Natural killer cell treated with Interleukin-12 subunit alpha and Interleukin-12 subunit beta and Interleukin-15 and Interleukin-18, amount 100 ng/mL, for 72 hours (primary cell): Measurements from ENCODE around the gene EIF2S1. TPM values are rescaled to one million over a fixed set of nuclear protein-coding genes. Genes with fewer than 3 reads are reported as not detected.
"Not testable (repeated sequence)": the region's sequence is repeated elsewhere in the genome, so short reads cannot be mapped to it uniquely, and the experiment has no call there.

Experiments
- ATAC-seq, 2 donors: fragments of 150-1000 bp; cut with Tn5 transposase in 1 of 2; sonication (Bioruptor Pico), chemical (Tn5 transposase) in 1 of 2; 2 replicates each; pipeline ENCODE4 v1.10.0; 2021
- DNase-seq: peaks from one replicate; pipeline ENCODE4 v3.0.0; 2022; ENCODE audit warnings: low spot score
- H3K27ac Mint-ChIP-seq, 2 donors: 1 replicate in 1 of 2; 2 replicates in 1 of 2; pipeline ENCODE4 v1.8.0; 2022; ENCODE audit warnings: mixed read lengths in 2 of 2, mild to moderate bottlenecking in 1 of 2, moderate library complexity in 1 of 2
- H3K27me3 Mint-ChIP-seq, 2 donors: 1 replicate in 1 of 2; 2 replicates in 1 of 2; pipeline ENCODE4 v1.8.0; 2022; ENCODE audit warnings: mixed read lengths in 2 of 2
- H3K36me3 Mint-ChIP-seq: one replicate; pipeline ENCODE4 v1.8.0; 2022; ENCODE audit warnings: mixed read lengths
- H3K4me1 Mint-ChIP-seq, 2 donors: 1 replicate in 1 of 2; 2 replicates in 1 of 2; pipeline ENCODE4 v1.8.0; 2022; ENCODE audit warnings: low read depth in 2 of 2, mixed read lengths in 2 of 2, mild to moderate bottlenecking in 1 of 2
- H3K4me3 Mint-ChIP-seq: one replicate; pipeline ENCODE4 v1.8.0; 2022; ENCODE audit warnings: mixed read lengths
- H3K9me3 Mint-ChIP-seq: 2 replicates; pipeline ENCODE4 v1.8.0; 2022; ENCODE audit warnings: mixed read lengths
- total RNA-seq, 2 donors: library from RNA; stranded (reverse); gene quantifications; one replicate each; pipeline ENCODE4 v1.2.3, GENCODE V29; 2022

EIF2S1 gene
- total RNA-seq, 2 donors from 2014 or later: 138 to 167 TPM

DNA sequence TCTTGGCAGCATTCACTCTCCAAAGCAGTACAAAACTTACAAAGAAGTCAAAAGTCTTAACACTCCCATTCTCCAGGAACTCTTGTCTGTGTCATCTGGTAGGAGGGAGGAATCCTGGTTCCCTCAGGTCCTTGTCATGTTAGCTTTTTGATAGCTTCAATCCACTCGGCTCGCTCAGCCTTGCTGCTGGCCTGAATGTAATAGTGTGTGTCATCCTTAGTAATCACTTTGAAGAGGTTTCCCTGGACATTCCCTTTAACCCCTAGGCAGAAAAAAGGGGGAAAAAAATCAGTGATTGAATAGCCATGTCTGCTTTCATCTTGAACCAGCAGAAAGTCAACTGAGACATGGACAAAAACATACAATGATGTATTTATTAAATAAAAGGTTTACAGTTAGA is 27.1 kb downstream of the EIF2S1 start:
- Mint-ChIP-seq H3K4me1 (no peaks in the 10 kb centered on the region), H3K36me3 (peaks cover 11% of the 10 kb centered on the region), H3K27me3 (no peaks in the 10 kb centered on the region), H3K9me3 (no peaks in the 10 kb centered on the region), H3K4me3 (no peak overlapping the region), H3K27ac (peak overlapping the region in 1 of 2 donors; percentile 58)
- ATAC-seq: no peak
- DNase-seq: no peak

DNA sequence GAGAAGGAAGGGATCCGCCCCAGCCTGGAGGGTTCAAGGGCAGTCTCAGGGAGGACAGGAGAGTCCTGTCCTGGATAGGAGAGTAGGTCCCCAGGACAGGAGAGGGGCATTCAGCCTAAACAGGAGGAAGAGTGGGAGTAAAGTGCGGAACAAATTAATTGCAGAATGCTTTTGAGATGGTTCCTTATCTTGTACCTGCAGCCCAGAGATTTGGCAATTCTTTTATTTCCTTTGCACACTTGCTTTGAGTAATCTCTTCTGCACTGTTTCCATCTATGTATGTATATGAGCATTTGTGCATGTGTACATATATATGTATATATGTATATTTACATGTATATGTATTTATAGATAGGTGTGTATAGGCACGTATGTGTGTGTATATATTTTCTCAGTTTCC is 29.1 kb downstream of the EIF2S1 start:
- Mint-ChIP-seq H3K36me3 (peaks cover 6% of the 10 kb centered on the region), H3K9me3 (no peaks in the 10 kb centered on the region), H3K27me3 (no peaks in the 10 kb centered on the region), H3K4me1 (no peaks in the 10 kb centered on the region), H3K4me3 (no peak overlapping the region), H3K27ac (no peak overlapping the region)
- DNase-seq: no peak
- ATAC-seq: no peak

DNA sequence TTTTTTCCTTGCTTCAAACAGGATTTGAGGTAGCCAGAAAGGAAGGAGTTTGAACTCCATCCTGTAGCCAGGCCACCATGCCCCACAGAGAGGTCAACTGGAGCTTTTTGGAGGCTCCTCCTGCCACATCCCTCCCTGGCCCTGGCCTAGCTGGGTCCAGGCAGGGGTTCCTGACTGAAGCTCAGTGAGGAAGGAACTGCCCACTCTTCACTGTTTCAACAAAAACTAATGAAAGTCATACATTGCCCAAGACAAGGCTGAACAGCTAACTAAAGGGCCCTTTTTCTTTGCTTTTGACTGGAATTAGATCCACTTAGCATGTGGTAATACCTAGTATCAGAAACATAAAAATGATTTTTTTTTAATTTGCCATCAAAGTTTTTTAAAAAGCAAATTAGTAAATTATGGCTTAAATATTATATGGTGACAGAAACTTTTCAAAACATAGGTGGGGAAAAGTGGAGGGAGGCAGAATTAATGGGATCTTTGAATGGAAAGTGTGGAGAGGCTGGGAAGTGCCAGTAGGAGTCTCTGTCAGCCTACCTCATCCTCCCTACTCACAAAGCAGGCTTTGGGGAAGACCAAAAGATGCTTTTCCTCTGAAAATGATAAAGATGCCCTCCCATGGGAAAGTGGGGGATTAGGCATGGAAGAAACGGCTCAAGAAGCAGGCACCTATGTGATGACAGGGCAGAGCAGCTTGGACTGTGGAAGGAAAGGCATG is 29.8 kb downstream of the EIF2S1 start:
- no peak for ATAC-seq
- DNase-seq: no peak
- Mint-ChIP-seq H3K27ac (no peak overlapping the region), H3K36me3 (peaks cover 6% of the 10 kb centered on the region), H3K4me1 (no peaks in the 10 kb centered on the region), H3K9me3 (no peaks in the 10 kb centered on the region), H3K4me3 (no peak overlapping the region), H3K27me3 (no peaks in the 10 kb centered on the region)

DNA sequence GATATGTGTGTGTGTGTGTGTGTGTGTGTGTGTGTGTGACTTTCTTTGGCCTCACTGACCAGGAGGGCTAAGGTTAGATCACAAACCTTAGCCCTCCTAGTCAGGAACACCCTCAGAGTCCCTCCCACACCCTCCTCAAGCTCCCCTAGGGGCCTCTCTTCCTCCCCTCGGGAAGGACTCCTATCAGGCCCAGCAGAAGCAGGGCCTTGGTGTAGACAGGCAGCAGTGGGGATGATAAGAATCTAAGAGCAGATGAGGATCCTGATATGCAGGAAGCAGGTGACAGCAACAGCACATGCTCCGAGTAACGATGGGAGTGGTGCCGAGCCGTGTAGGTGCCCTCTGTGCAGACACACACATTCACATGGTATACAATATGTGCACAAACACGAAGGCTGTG is 31.1 kb downstream of the EIF2S1 start:
- no peak for ATAC-seq
- Mint-ChIP-seq H3K27ac (no peak overlapping the region), H3K27me3 (no peaks in the 10 kb centered on the region), H3K9me3 (no peaks in the 10 kb centered on the region), H3K36me3 (peaks cover 6% of the 10 kb centered on the region), H3K4me3 (no peak overlapping the region), H3K4me1 (no peaks in the 10 kb centered on the region)
- DNase-seq: no peak

DNA sequence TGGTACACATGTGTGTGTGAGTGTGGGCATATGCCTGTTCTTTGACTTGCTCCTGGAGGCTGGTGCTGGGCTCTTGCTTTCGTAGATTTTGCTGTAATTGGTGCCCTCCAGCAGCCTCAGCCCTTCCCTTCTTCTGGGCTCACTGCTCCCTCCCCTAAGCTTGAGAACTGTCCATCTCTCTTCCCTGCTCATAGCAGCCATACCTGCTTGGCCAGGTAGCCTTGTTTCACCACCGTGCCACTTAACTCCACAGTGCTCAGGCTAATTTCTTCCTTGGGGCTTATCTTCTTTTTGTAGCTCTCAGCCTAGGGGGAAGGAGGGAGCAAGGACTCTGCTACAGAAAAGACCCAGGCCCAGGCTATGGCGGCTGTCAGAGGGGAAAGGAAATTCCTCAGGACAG is 32.0 kb downstream of the EIF2S1 start:
- no peaks in the 10 kb centered on the region for H3K36me3 Mint-ChIP-seq

DNA sequence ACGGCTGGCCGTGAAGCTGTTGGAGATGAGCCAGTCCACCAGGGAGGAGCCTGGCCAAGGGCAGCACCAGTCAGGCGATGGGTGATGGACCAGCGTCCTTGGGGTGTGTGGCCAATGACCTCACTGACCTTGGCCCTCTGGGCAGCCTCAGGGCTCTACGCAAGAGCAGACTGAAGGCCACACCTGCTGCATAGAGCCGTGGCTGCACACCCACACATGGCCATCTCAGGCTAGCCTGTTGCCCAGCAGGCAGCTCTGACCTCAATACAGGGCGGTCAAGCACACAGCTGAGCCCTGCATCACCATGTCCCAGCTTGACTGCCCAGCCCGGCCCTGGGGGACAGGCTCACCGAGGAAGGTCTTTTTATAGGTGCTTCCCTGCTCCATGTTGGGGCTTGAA is 32.7 kb downstream of the EIF2S1 start:
- Mint-ChIP-seq H3K4me1 (no peaks in the 10 kb centered on the region), H3K36me3 (no peaks in the 10 kb centered on the region), H3K4me3 (no peak overlapping the region), H3K27ac (no peak overlapping the region), H3K27me3 (no peaks in the 10 kb centered on the region), H3K9me3 (no peaks in the 10 kb centered on the region)
- DNase-seq: no peak
- peak in 1 of 2 donors; percentile 33 for ATAC-seq

More for the DNA sequence above, 32.0 kb downstream of the EIF2S1 start:
- no peaks in the 10 kb centered on the region for H3K27me3 Mint-ChIP-seq
- no peak for ATAC-seq
- H3K9me3 Mint-ChIP-seq: no peaks in the 10 kb centered on the region
- H3K4me3 Mint-ChIP-seq: no peak overlapping the region
- DNase-seq: no peak
- H3K4me1 Mint-ChIP-seq: no peaks in the 10 kb centered on the region
- no peak overlapping the region for H3K27ac Mint-ChIP-seq

DNA sequence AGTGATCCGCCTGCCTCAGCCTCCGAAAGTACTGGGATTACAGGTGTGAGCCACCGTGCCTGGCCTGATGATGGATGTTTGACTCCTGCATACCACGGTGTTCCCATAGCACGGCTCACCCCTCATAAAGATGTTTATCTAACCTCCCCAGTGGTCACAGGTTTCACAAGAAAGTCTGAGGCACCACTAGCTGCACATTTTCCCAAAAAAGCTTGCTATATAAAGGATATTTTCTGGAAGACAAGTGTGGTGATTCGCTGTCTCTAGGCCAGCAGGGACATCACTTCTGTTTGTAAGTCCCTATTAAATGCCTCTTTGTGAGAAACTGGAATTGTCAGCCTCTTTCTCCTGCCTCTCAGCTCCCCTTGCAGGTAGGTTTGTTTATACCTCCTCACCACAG is 33.6 kb downstream of the EIF2S1 start:
- Mint-ChIP-seq H3K27me3 (peaks cover 4 to 6% of the 10 kb centered on the region in 2 donors), H3K36me3 (no peaks in the 10 kb centered on the region), H3K4me1 (no peaks in the 10 kb centered on the region), H3K9me3 (no peaks in the 10 kb centered on the region), H3K27ac (no peak overlapping the region), H3K4me3 (no peak overlapping the region)
- ATAC-seq (no peak), DNase-seq (no peak)

DNA sequence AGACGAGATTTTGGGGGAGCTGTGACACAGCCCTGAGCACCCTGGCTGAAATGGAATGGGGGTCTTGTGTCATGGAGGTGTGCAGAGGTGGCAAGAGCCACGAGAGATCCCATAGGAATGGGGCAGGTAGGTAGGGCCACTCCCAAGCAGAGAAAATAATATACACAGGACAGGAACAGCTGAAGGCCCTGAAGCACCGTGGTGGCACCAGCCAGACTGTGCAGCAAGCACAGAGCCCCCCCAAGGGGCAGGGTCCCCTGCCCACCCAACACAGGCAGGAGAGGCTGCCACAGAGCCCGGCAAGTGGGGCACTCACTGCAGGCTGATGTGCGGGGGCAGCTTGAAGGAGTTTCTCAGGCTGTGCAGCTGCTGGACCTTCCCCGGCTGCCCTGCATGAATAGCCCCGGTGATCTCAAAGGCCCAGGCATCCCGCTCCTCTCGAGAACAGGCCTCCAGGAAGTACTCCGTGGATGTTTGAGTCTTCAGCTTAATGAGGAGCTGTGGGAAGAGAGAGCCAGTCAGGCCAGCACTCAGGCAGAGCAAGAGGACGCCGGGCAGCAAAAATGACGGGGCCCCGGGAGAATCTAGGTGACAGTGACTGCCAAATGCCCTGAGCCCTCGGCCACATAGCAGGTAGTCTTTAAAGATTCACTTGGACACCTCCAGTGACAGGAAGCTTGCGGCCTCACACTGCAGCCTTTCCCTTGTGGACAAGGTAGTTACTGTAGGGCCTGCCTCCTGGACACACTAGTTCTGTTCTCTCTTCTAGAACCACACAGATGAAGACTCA is 35.2 kb downstream of the EIF2S1 start:
- Mint-ChIP-seq H3K27ac (no peak overlapping the region), H3K27me3 (peaks cover 8 to 15% of the 10 kb centered on the region in 2 donors), H3K4me1 (no peaks in the 10 kb centered on the region), H3K4me3 (no peak overlapping the region), H3K36me3 (no peaks in the 10 kb centered on the region), H3K9me3 (no peaks in the 10 kb centered on the region)
- DNase-seq (no peak), ATAC-seq (no peak)

DNA sequence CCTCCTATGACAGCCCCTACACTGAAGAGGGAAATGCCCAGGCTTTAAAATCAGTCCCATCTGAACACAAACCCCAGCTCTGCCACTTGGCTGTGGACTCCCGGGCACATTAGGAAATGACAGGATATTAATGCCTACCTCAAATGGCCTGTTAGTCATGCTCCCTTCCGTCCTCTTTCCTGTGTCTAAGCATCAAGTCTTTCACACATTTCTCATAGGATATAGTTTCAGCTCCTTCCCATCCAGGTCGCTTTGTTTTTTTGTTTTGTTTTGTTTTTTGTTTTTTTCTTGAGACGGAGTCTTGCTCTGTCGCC is 35.7 kb downstream of the EIF2S1 start:
- peaks cover 8 to 15% of the 10 kb centered on the region in 2 donors for H3K27me3 Mint-ChIP-seq
- no peak overlapping the region for H3K27ac Mint-ChIP-seq
- no peak overlapping the region for H3K4me3 Mint-ChIP-seq
- no peak for ATAC-seq
- no peaks in the 10 kb centered on the region for H3K36me3 Mint-ChIP-seq
- no peaks in the 10 kb centered on the region for H3K9me3 Mint-ChIP-seq
- H3K4me1 Mint-ChIP-seq: no peaks in the 10 kb centered on the region
- no peak for DNase-seq

DNA sequence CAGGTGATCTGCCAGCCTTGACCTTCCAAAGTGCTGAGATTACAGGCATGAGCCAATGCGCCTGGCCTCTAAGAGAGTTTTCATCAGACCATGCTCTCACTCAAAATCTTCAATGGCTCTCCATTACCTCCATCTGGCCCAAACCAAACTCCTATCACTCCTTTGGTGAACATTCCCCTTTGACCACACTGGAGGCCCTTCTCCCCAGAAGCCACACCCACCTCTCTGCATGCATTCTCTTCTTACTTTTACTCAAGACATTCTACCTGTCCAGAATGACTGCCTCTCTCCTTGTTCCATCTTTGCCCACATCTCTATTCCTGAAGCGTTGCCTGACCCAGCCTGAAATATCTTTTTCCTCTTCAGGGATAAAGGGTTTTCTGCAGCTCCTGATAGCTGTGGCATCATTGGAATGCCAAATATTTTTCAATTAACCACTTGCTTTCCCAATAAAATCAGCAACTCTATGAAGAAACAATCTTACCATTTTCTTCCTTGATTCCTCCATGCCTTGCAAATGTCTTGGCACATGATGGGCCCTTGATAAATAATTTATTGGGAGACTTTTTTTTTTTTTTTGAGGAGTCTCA is 36.3 kb downstream of the EIF2S1 start:
- no peaks in the 10 kb centered on the region for H3K4me1 Mint-ChIP-seq
- no peak overlapping the region for H3K4me3 Mint-ChIP-seq
- no peak overlapping the region for H3K27ac Mint-ChIP-seq
- no peaks in the 10 kb centered on the region for H3K36me3 Mint-ChIP-seq
- DNase-seq: no peak
- H3K9me3 Mint-ChIP-seq: no peaks in the 10 kb centered on the region
- no peak for ATAC-seq
- peaks cover 9 to 18% of the 10 kb centered on the region in 2 donors for H3K27me3 Mint-ChIP-seq

DNA sequence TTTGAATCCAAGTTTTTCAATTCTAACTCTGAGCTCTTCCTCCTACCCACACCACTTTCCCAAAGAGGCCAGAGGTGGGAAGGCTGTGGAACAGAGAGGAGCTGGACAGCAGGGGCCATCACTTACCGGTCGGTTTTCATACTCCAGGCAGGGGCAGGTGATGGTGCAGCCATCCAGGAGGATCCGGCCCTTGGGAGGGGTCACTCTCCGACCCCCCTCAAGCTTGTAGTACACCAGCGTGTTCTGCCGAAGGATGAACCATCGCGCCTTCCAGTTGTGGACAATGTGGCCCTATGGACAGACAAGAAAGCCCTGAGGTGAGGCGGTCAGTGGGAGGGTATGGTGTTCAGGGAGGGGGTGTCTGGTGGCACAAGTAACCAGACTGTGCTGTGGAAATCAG is 37.4 kb downstream of the EIF2S1 start:
- Mint-ChIP-seq H3K4me1 (no peaks in the 10 kb centered on the region), H3K4me3 (no peak overlapping the region), H3K9me3 (no peaks in the 10 kb centered on the region), H3K27ac (no peak overlapping the region), H3K36me3 (no peaks in the 10 kb centered on the region), H3K27me3 (peaks cover 11 to 22% of the 10 kb centered on the region in 2 donors)
- no peak for ATAC-seq
- DNase-seq: no peak

DNA sequence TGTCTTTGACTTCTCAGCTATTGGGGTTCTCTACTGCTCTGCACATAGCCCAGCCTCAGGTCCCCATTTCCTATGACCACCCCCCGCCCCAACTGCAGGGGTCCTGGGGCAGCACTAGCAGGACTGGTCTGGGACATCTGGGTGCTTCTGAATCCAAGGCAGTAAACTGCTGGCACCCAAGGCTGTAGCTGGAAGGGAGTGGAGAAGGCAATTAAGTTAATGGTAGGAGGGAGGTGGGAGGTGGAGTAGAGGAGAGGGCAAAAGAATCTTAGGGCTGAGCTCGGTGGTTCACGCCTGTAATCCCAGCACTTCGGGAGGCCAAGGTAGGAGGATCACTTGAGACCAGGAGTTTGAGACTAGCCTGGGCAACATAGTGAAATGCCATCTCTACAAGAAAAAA is 40.3 kb downstream of the EIF2S1 start:
- no peaks in the 10 kb centered on the region for H3K9me3 Mint-ChIP-seq

DNA sequence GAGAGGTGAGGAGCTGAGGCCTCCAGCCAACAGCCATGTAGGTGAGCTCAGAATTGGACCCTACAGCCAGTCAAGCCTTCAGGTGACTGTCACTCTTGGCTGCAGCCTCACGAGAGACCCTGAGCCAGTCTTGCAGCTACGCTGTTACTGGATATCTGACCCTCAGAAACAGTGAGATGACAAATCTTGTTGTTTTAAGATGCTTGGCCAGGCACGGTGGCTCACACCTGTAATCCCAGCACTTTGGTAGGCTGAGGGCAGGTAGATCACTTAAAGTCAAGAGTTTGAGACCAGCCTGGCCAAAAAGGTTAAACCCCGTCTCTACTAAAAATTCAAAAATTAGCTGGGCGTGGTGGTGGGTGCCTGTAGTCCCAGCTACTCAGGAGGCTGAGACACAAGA is 45.6 kb downstream of the EIF2S1 start:
- peaks cover 7 to 10% of the 10 kb centered on the region in 2 donors for H3K27me3 Mint-ChIP-seq
- H3K9me3 Mint-ChIP-seq: no peaks in the 10 kb centered on the region
- no peak overlapping the region for H3K4me3 Mint-ChIP-seq
- no peaks in the 10 kb centered on the region for H3K36me3 Mint-ChIP-seq
- no peak for ATAC-seq
- DNase-seq: no peak
- H3K27ac Mint-ChIP-seq: no peak overlapping the region
- H3K4me1 Mint-ChIP-seq: no peaks in the 10 kb centered on the region

More for the DNA sequence above, 40.3 kb downstream of the EIF2S1 start:
- Mint-ChIP-seq H3K27me3 (peaks cover 14 to 22% of the 10 kb centered on the region in 2 donors), H3K36me3 (no peaks in the 10 kb centered on the region), H3K4me1 (no peaks in the 10 kb centered on the region), H3K27ac (no peak overlapping the region), H3K4me3 (no peak overlapping the region)
- no peak for ATAC-seq
- no peak for DNase-seq

DNA sequence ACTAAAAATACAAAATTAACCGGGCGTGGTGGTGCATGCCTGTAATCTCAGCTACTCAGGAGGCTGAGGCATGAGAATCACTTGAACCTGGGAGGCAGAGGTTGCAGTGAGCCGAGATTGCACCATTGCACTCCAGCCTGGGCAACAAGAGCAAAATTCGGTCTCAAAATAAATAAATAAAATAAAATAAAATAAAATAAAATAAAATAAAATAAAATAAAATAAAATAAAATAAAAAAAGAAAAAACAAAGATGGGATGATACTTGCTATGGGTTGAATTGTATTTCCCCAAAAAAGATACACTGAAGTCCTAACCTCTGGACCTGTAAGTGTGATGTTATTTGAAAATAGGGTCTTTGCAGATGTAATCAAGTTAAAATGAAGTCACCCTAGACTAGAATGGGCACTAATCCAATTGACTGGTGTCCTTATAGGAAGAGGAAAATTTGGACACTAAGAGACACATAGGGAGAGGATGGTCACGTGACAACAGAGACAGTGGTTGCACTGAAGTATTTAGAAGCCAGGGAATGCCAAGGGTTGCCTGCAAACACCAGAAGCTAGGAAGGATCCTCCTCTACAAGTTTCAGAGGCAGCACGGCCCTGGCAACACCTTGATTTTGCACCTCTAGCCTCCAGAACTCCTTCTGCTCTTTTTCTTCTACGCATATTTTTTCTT is 48.1 kb downstream of the EIF2S1 start:
- not testable (repeated sequence) for H3K4me3 Mint-ChIP-seq, H3K4me1 Mint-ChIP-seq, H3K36me3 Mint-ChIP-seq, H3K27ac Mint-ChIP-seq, ATAC-seq, H3K9me3 Mint-ChIP-seq, DNase-seq
- H3K27me3 Mint-ChIP-seq: peaks cover 0 to 12% of the 10 kb centered on the region in 2 donors
